Stimulated activated CD4-positive, alpha-beta T cell treated with anti-CD3 and anti-CD28 coated beads, Interleukin-1b, Interleukin-23, amount 100 ng/mL, for 4 hours (primary cell): Measurements from ENCODE around the gene RUFY3.
"Not testable (repeated sequence)": the region's sequence is repeated elsewhere in the genome, so short reads cannot be mapped to it uniquely, and the experiment has no call there.

Source experiments
- DNase-seq, 2 donors: peaks; one replicate each; pipeline ENCODE4 v3.0.0-alpha.2; 2020; ENCODE audit warnings: low read depth in 2 of 2

RUFY3 gene

GRCh38 chr4:70721747-70722146 is at the start of gene RUFY3:
Gene RUFY3, plus strand, starts transcription at chr4:70721964. Its CDS starts 610 bp downstream, at chr4:70722574.
- no peak for DNase-seq

- DNase-seq = no peak
These were observed 47.6 kb upstream of the RUFY3 start for GRCh38 chr4:70674191-70674590.

- no peak for DNase-seq
These were observed 47.0 kb upstream of the RUFY3 start for GRCh38 chr4:70674731-70675130.

GRCh38 chr4:70676554-70677090 is 45.1 kb upstream of the RUFY3 start:
- no peak for DNase-seq

- no peak for DNase-seq
These were observed 43.3 kb upstream of the RUFY3 start for GRCh38 chr4:70678383-70678999.

GRCh38 chr4:70680934-70681333 is 40.8 kb upstream of the RUFY3 start:
- no peak for DNase-seq

GRCh38 chr4:70681704-70682103 is 40.1 kb upstream of the RUFY3 start:
- DNase-seq = no peak

GRCh38 chr4:70682142-70682541 is 39.6 kb upstream of the RUFY3 start:
- not testable (repeated sequence) for DNase-seq

- DNase-seq = no peak
These were observed 34.4 kb upstream of the RUFY3 start for GRCh38 chr4:70687392-70687791.

- peak; percentile 92 to 93 for DNase-seq
These were observed 33.7 kb upstream of the RUFY3 start, which contains the start of gene UTP3 for GRCh38 chr4:70687821-70688794. Gene UTP3, plus strand, starts transcription at chr4:70688532. Its CDS starts 146 bp downstream, at chr4:70688678.

- no peak for DNase-seq
These were observed 33.0 kb upstream of the RUFY3 start for GRCh38 chr4:70688795-70689231.

- DNase-seq = no peak
These were observed 30.1 kb upstream of the RUFY3 start for GRCh38 chr4:70691661-70692060.

GRCh38 chr4:70694633-70695032 is 27.1 kb upstream of the RUFY3 start:
- DNase-seq = not testable (repeated sequence)

GRCh38 chr4:70698435-70698834 is 23.3 kb upstream of the RUFY3 start:
- DNase-seq = not testable (repeated sequence)

GRCh38 chr4:70700712-70701111 is 21.1 kb upstream of the RUFY3 start:
- DNase-seq = no peak

- DNase-seq = no peak
These were observed 20.5 kb upstream of the RUFY3 start for GRCh38 chr4:70701271-70701670.

- not testable (repeated sequence) for DNase-seq
These were observed 19.2 kb upstream of the RUFY3 start for GRCh38 chr4:70702592-70702991.

GRCh38 chr4:70703619-70704214 is 18.0 kb upstream of the RUFY3 start:
- no peak for DNase-seq

- DNase-seq = peak; percentile 22 to 42
These were observed 17.4 kb upstream of the RUFY3 start for GRCh38 chr4:70704215-70704930.

- DNase-seq = peak in 1 of 2 donors; percentile 32
These were observed 16.9 kb upstream of the RUFY3 start for GRCh38 chr4:70704931-70705182.

- DNase-seq = peak; percentile 52 to 65
These were observed 16.4 kb upstream of the RUFY3 start for GRCh38 chr4:70705183-70706043.
